PC-3 (cell line): ENCODE results near the gene LRP2. TPM values are rescaled to one million over a fixed set of nuclear protein-coding genes. Genes with fewer than 3 reads are reported as not detected.
A peak's percentile ranks its signal among the peaks of the same experiment; 100 is the strongest.
"Not testable (repeated sequence)": the region's sequence is repeated elsewhere in the genome, so short reads cannot be mapped to it uniquely, and the experiment has no call there.

ENCODE experiments used
- ATAC-seq: fragments of 200-7000 bp; cut with Tn5 transposase; 2 replicates; pipeline ENCODE4 v1.9.1; 2020; ENCODE audit warnings: mild to moderate bottlenecking, moderate library complexity
- BruUV-seq: library from RNA; stranded (reverse); fragments of 400-500 nt; replicated peaks from 2 replicates; lab custom pipeline; 2021; lab: Mats Ljungman, UMichigan
- CTCF ChIA-PET: fragments of 300-600 bp; sonication (Branson Sonifier 250); formaldehyde crosslinking; loops from one replicate; lab custom pipeline; 2022; ENCODE audit warnings: antibody characterized with exemption; lab: Charles Lee
- POLR2A ChIA-PET: fragments of 300-600 bp; sonication (Branson Sonifier 250); formaldehyde crosslinking; loops from one replicate; lab custom pipeline; 2022; ENCODE audit warnings: antibody characterized with exemption; ENCODE audit not compliant: unreplicated experiment; lab: Charles Lee
- DNase-seq: peaks from one replicate; pipeline ENCODE4 v3.0.0-alpha.2; 2015
- H2AFZ ChIP-seq: fragments of 300-600 bp; sonication (generic); 2 replicates; pipeline ENCODE4 v1.6.0; 2016; ENCODE audit warnings: antibody characterized with exemption, low read length
- H3F3A ChIP-seq: fragments of 300-600 bp; sonication (generic); one replicate; pipeline ENCODE4 v1.6.0; 2017; ENCODE audit warnings: antibody characterized with exemption, low read length, control low read depth, mild to moderate bottlenecking; ENCODE audit not compliant: unreplicated experiment
- H3K27ac ChIP-seq: fragments of 300-600 bp; sonication (generic); 2 replicates; pipeline ENCODE4 v1.5.1; 2016; ENCODE audit warnings: mild to moderate bottlenecking, low read length
- H3K27me3 ChIP-seq: fragments of 300-600 bp; sonication (generic); 2 replicates; pipeline ENCODE4 v1.6.1; 2016; ENCODE audit warnings: low read length, mixed read lengths
- H3K36me3 ChIP-seq: fragments of 300-600 bp; sonication (generic); 2 replicates; pipeline ENCODE4 v1.6.1; 2016; ENCODE audit warnings: low read depth, mixed run types, low read length, mixed read lengths
- H3K4me1 ChIP-seq: fragments of 300-600 bp; sonication (generic); 2 replicates; pipeline ENCODE4 v1.5.1; 2016; ENCODE audit warnings: low read length; ENCODE audit not compliant: insufficient read depth
- H3K4me2 ChIP-seq: fragments of 300-600 bp; sonication (generic); 2 replicates; pipeline ENCODE4 v1.6.0; 2016; ENCODE audit warnings: low read length
- H3K4me3 ChIP-seq: fragments of 300-600 bp; sonication (generic); 2 replicates; pipeline ENCODE4 v1.5.1; 2016; ENCODE audit warnings: mild to moderate bottlenecking, low read length, mixed read lengths
- H3K79me2 ChIP-seq: fragments of 300-600 bp; sonication (generic); 2 replicates; pipeline ENCODE4 v1.6.1; 2017; ENCODE audit warnings: low read length, mixed read lengths
- H3K9ac ChIP-seq: fragments of 300-600 bp; sonication (generic); 2 replicates; pipeline ENCODE4 v1.6.0; 2016; ENCODE audit warnings: mild to moderate bottlenecking, low read length
- H3K9me2 ChIP-seq: fragments of 300-600 bp; sonication (generic); replicated peaks from 2 replicates; pipeline ENCODE4 v1.6.1; 2016; ENCODE audit warnings: mixed run types, low read length, mixed read lengths
- H3K9me3 ChIP-seq: fragments of 300-600 bp; sonication (generic); 2 replicates; pipeline ENCODE4 v1.6.1; 2016; ENCODE audit warnings: low read length, mixed read lengths
- H4K20me1 ChIP-seq: fragments of 300-600 bp; sonication (generic); 2 replicates; pipeline ENCODE4 v1.6.1; 2016; ENCODE audit warnings: low read length, mixed read lengths
- EZH2 ChIP-seq: fragments of 300-600 bp; sonication (generic); IDR thresholded peaks from one replicate; pipeline ENCODE4 v1.6.1; 2017; ENCODE audit warnings: antibody characterized with exemption, mild to moderate bottlenecking, low read length; ENCODE audit not compliant: unreplicated experiment
- EZH2phosphoT487 ChIP-seq: fragments of 300-600 bp; sonication (generic); IDR thresholded peaks from 2 replicates; pipeline ENCODE4 v1.6.1; 2018; ENCODE audit warnings: mild to moderate bottlenecking, antibody characterized with exemption, low read length, borderline replicate concordance
- intact Hi-C: fragments of 100-400 bp; cut with micrococcal nuclease; formaldehyde crosslinking; loops from 2 replicates; pipeline ENCODE4 v1.9.0; 2023
- total RNA-seq: library from RNA; depleted of rRNA; stranded (reverse); fragments of >200 nt; gene quantifications from 2 replicates; pipeline ENCODE4 v1.2.3, GENCODE V29; 2014
- TF ChIP-seq, protein P1 (sequence below): fragments of 300-600 bp; sonication (generic); conservative IDR thresholded peaks from 2 replicates; pipeline ENCODE4 v1.5.1; 2017; ENCODE audit warnings: antibody characterized with exemption, low read depth, mild to moderate bottlenecking, low read length

The LRP2 gene
- total RNA-seq, 1 experiment from 2014 or later = not detected

DNA sequence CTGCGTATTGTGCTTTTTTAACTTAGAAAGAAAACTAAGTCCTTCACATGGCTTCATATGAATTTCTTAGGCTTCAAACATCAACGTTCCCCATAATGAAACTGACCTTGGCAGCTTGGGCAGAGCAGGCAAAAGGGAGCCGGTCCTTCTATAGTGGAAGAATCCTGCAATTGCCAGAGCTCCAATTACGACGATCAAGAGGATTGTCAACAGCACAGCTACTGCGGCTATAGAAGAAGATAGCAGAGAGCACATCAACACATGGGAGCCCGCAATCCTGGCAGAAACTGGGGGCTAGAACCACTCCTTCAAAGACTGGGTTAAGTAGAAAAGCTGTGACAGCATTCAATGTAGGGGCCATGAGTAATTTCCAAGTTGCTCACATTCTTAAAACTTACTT, 223.2 kb downstream of the LRP2 start:
- intact Hi-C loops = no loop called here
- Histone ChIP-seq H3F3A (no peaks in the 10 kb centered on the region), H2AFZ (no peak overlapping the region), H3K27me3 (no peaks in the 10 kb centered on the region), H3K79me2 (no peaks in the 10 kb centered on the region), H3K4me2 (no peak overlapping the region), H3K36me3 (no peaks in the 10 kb centered on the region), H3K9ac (no peak overlapping the region), H3K27ac (no peak overlapping the region), H3K9me2 (no peaks in the 10 kb centered on the region), H4K20me1 (no peaks in the 10 kb centered on the region), H3K9me3 (no peaks in the 10 kb centered on the region), H3K4me3 (no peak overlapping the region), H3K4me1 (no peaks in the 10 kb centered on the region)
- ATAC-seq (no peak), DNase-seq (no peak)
- no TSS peak for BruUV-seq
- TF ChIP-seq EZH2 (no peak), EZH2phosphoT487 (no peak)
- TF ChIP-seq, protein P1, sequence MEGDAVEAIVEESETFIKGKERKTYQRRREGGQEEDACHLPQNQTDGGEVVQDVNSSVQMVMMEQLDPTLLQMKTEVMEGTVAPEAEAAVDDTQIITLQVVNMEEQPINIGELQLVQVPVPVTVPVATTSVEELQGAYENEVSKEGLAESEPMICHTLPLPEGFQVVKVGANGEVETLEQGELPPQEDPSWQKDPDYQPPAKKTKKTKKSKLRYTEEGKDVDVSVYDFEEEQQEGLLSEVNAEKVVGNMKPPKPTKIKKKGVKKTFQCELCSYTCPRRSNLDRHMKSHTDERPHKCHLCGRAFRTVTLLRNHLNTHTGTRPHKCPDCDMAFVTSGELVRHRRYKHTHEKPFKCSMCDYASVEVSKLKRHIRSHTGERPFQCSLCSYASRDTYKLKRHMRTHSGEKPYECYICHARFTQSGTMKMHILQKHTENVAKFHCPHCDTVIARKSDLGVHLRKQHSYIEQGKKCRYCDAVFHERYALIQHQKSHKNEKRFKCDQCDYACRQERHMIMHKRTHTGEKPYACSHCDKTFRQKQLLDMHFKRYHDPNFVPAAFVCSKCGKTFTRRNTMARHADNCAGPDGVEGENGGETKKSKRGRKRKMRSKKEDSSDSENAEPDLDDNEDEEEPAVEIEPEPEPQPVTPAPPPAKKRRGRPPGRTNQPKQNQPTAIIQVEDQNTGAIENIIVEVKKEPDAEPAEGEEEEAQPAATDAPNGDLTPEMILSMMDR = no peak
- CTCF ChIA-PET = no interaction called here
- POLR2A ChIA-PET = no interaction called here

DNA sequence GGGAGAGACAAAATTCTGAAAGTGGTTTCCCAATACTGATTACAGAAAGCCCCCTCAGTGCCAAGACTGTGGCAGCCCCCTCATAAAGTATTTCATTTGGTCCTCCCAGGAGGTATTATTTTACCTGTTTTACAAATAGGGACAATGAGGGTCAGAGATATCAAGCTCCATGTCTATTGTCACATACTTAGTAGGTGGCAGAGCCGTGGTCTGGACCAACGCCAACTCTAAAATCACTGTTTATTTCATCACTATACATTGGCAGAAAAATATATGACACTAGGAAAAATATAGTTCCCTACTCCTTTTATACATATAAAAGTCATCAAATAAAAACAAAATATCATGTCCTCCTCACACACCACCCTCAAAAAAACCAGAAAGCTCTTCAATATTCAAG, 224.4 kb downstream of the LRP2 start:
- Histone ChIP-seq H3K27me3 (no peaks in the 10 kb centered on the region), H3K36me3 (no peaks in the 10 kb centered on the region), H3K27ac (no peak overlapping the region), H3K9me2 (no peaks in the 10 kb centered on the region), H3K4me1 (no peaks in the 10 kb centered on the region), H3K9me3 (no peaks in the 10 kb centered on the region), H3K4me3 (no peak overlapping the region), H3F3A (no peaks in the 10 kb centered on the region), H2AFZ (no peak overlapping the region), H3K79me2 (no peaks in the 10 kb centered on the region), H3K9ac (no peak overlapping the region), H4K20me1 (no peaks in the 10 kb centered on the region), H3K4me2 (no peak overlapping the region)
- ChIA-PET POLR2A (no interaction called here), CTCF (interaction anchor here (0.6 kb wide), 1 partner anchor 17 kb away, joined by 3 read pairs; no protein-coding TSS in a partner anchor)
- peak; percentile 31 for DNase-seq
- intact Hi-C loops = no loop called here
- no TSS peak for BruUV-seq
- no peak for ATAC-seq
- TF ChIP-seq, protein P1 = no peak
- TF ChIP-seq EZH2 = no peak
- no peak for TF ChIP-seq EZH2phosphoT487

DNA sequence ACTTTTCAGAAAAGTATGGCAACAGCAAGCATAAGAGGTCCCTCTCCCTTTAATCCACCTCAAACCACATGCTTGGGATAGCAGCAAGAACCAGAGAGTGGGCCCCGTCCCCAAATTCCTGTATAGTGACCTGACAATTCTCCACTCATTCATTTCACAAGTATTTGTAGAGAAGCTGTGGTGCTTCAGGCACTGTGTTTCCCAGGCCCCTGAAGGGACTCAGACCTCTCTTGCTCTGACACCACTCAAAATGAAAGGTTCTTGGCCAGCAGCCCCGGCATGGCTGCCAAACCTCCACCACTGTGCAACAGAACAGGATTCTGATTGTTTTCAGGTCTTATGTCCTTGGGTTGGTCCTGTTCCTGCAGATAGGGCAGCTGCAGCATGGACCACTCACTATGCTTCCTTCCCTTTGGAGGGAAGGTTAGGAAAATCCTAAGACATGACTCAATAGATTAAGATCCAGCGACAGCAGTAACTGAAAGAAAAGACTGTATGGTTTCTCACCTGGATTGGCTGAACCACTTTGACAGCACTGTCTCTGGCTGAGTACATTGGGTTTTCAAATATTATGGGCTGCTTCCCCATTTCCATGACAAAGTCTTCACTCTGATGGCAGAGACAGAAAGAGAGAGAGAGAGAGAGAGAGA, 225.3 kb downstream of the LRP2 start:
- TF ChIP-seq, protein P1 = no peak
- TF ChIP-seq EZH2 (no peak), EZH2phosphoT487 (no peak)
- BruUV-seq = no TSS peak
- no peak overlapping the region for H3K9ac ChIP-seq
- intact Hi-C loops = no loop called here
- DNase-seq (no peak), ATAC-seq (no peak)
- H3K4me3 ChIP-seq = no peak overlapping the region
- no peaks in the 10 kb centered on the region for H4K20me1 ChIP-seq
- no peaks in the 10 kb centered on the region for H3F3A ChIP-seq
- H3K27ac ChIP-seq = no peak overlapping the region
- H3K36me3 ChIP-seq = no peaks in the 10 kb centered on the region
- H2AFZ ChIP-seq = no peak overlapping the region
- H3K27me3 ChIP-seq = no peaks in the 10 kb centered on the region
- no peaks in the 10 kb centered on the region for H3K4me1 ChIP-seq
- POLR2A ChIA-PET = no interaction called here
- no peaks in the 10 kb centered on the region for H3K9me3 ChIP-seq
- H3K9me2 ChIP-seq = no peaks in the 10 kb centered on the region
- no peaks in the 10 kb centered on the region for H3K79me2 ChIP-seq
- CTCF ChIA-PET = no interaction called here
- H3K4me2 ChIP-seq = no peak overlapping the region

DNA sequence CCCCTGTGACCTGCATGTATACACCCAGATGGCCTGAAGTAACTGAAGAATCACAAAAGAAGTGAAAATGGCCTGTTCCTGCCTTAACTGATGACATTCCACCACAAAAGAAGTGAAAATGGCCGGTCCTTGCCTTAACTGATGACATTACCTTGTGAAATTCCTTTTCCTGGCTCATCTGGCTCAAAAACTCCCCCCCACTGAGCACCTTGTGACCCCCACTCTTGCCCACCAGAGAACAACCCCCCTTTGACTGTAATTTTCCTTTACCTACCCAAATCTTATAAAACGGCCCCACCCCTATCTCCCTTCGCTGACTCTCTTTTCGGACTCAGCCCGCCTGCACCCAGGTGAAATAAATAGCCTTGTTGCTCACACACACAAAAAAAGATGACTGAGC, 225.9 kb downstream of the LRP2 start:
- intact Hi-C loops, H3K4me1 ChIP-seq, H3K4me2 ChIP-seq, H3K27me3 ChIP-seq, H3K9me2 ChIP-seq, ATAC-seq, H3K79me2 ChIP-seq, H3F3A ChIP-seq, H3K27ac ChIP-seq, H3K9ac ChIP-seq, H4K20me1 ChIP-seq, BruUV-seq, H3K4me3 ChIP-seq, CTCF ChIA-PET, DNase-seq, H3K9me3 ChIP-seq, POLR2A ChIA-PET, H2AFZ ChIP-seq, H3K36me3 ChIP-seq: not testable (repeated sequence)
